ENCODE results near the gene PLA2G4D. TPM values are rescaled to one million over a fixed set of nuclear protein-coding genes. Genes with fewer than 3 reads are reported as not detected.

Gene PLA2G4D
- total RNA-seq, 1 experiment from 2014 or later = 0.34 TPM

- no peaks in the 10 kb centered on the region for H3K79me2 ChIP-seq (ENCODE audit: insufficient read depth, low read length)
- no peak for TF ChIP-seq MAX (IDR thresholded peaks at IDR 0.05)
- no peak for TF ChIP-seq ZFX (IDR thresholded peaks at IDR 0.05)
- TF ChIP-seq ZBTB33 (IDR thresholded peaks at IDR 0.05; ENCODE audit: extremely low read depth, insufficient replicate concordance, low read length) = no peak
- no peak for TF ChIP-seq ELF1 (IDR thresholded peaks at IDR 0.05; ENCODE audit: borderline replicate concordance, low read depth)
- TF ChIP-seq RAD21 (IDR thresholded peaks at IDR 0.05; ENCODE audit: low read depth) = no peak
- TF ChIP-seq ZNF274 (IDR thresholded peaks at IDR 0.05; ENCODE audit: low read depth, low read length) = no peak
- TF ChIP-seq POLR2AphosphoS5 (IDR thresholded peaks at IDR 0.05; ENCODE audit: low read depth, low read length) = no peak
- no peak for TF ChIP-seq SP1 (IDR thresholded peaks at IDR 0.05; ENCODE audit: low read depth)
- TF ChIP-seq CEBPB (IDR thresholded peaks at IDR 0.05; ENCODE audit: low read depth) = no peak
- no peak for TF ChIP-seq CBX3 (IDR thresholded peaks at IDR 0.05; ENCODE audit: low read depth)
- TF ChIP-seq TCF7L2 (IDR thresholded peaks at IDR 0.05; ENCODE audit: borderline replicate concordance, extremely low read depth, insufficient read depth, insufficient read length) = no peak
- no peak for TF ChIP-seq POLR2A (IDR thresholded peaks at IDR 0.05; ENCODE audit: borderline replicate concordance, extremely low read depth, insufficient read depth, insufficient read length)
- no peak for TF ChIP-seq EZH2phosphoT487 (IDR thresholded peaks at IDR 0.05; ENCODE audit: borderline replicate concordance)
- no peak for TF ChIP-seq SRF (IDR thresholded peaks at IDR 0.05; ENCODE audit: low read depth)
- ChIA-PET CTCF (no interaction called here), POLR2A (no interaction called here), RAD21 (ENCODE audit: low non-redundant PET in 1 of 2, low total read pairs in 2 of 2, uncharacterized antibody in 2 of 2, unreplicated experiment in 2 of 2) (no interaction called here)
- H3K36me3 ChIP-seq (ENCODE audit: control insufficient read depth in 1 of 2, insufficient read depth in 2 of 2, low read length in 2 of 2) = no peaks in the 10 kb centered on the region
- H3K27ac ChIP-seq (ENCODE audit: low read depth, low read length) = no peak overlapping the region
- no peaks in the 10 kb centered on the region for H3K9me2 ChIP-seq (ENCODE audit: insufficient read depth)
- H3K4me2 ChIP-seq (ENCODE audit: low read length) = no peak overlapping the region
- H3K4me3 ChIP-seq (replicated peaks in 1 of 2; ENCODE audit: low read depth in 1 of 2, low read length in 2 of 2) = no peak overlapping the region
- no peak overlapping the region for H3K9ac ChIP-seq (ENCODE audit: low read length)
- DNase-seq (ENCODE audit: low read depth, low spot score) (no peak), ATAC-seq (no peak)
- no peaks in the 10 kb centered on the region; the same call in 1 of the 2 replicates for H3K27me3 ChIP-seq (ENCODE audit: insufficient read depth, low read length)
- H3K9me3 ChIP-seq (ENCODE audit: control insufficient read depth in 1 of 2, insufficient read depth in 1 of 2, low read depth in 1 of 2, low read length in 2 of 2) = no peaks in the 10 kb centered on the region
- no peaks in the 10 kb centered on the region for H4K20me1 ChIP-seq (ENCODE audit: insufficient read depth)
- peak overlapping the region; percentile 32 for H2AFZ ChIP-seq (ENCODE audit: low read depth, low read length, poor library complexity, severe bottlenecking)
- no TSS peak for BruUV-seq (replicated peaks)
- intact Hi-C loops (cut with micrococcal nuclease) = no loop called here
- peaks cover 0 to 3% of the 10 kb centered on the region in 2 experiments; a peak in 1 of 4 replicates for H3K4me1 ChIP-seq (ENCODE audit: control insufficient read depth in 1 of 2, insufficient read depth in 2 of 2, low read length in 2 of 2)
Measured at GRCh38 chr15:42034628-42035434, 59.5 kb downstream of the PLA2G4D start.
